Measurements from ENCODE around the gene CMTM4. TPM values are rescaled to one million over a fixed set of nuclear protein-coding genes. Genes with fewer than 3 reads are reported as not detected.

The CMTM4 gene
- total and polyA plus RNA-seq, 2 of the 4 experiments (the other 2 are of a cell fraction) = 9.0 to 14.5 TPM

DNA sequence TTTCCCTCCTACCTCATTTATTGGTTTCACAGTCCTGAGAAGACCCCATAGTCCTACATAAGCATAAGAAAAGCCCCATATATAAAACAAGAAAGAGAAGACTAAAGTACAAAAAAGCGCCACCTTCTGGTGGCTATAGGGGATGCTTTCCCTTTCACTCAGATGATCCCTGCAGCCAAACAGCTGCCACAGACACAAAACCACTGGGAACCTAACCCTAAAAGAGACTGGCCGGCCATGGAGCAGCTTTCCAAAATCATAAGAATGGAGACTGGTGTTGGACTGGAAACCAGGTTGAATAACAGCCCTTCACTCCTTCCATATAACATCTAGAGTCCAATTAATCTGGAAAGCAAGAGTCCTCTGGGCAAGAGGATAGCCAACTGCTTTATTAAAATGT, 43.5 kb upstream of the CMTM4 start:
- Histone ChIP-seq H3K18ac (ENCODE audit: low read depth, low read length) (no peak overlapping the region), H3K14ac (replicated peaks; ENCODE audit: low read depth, low read length) (peak overlapping the region; percentile 17; the same call in 1 of the 2 replicates), H2BK120ac (ENCODE audit: low read depth, low read length) (no peak overlapping the region), H3K9ac (ENCODE audit: low read depth, low read length) (no peak overlapping the region), H3K4ac (ENCODE audit: low read depth, low read length) (peak overlapping the region; percentile 30; the same call in 1 of the 2 replicates), H2AFZ (replicated peaks; ENCODE audit: low read length, poor library complexity) (no peak overlapping the region), H3K4me3 (ENCODE audit: insufficient read depth, low read depth, low read length) (no peak overlapping the region), H2BK15ac (ENCODE audit: low read depth, low read length) (no peak overlapping the region), H3K9me1 (ENCODE audit: insufficient read depth, low read length) (peaks cover 12% of the 10 kb centered on the region), H3K4me2 (ENCODE audit: low read depth, low read length) (no peak overlapping the region), H2AK5ac (ENCODE audit: low read depth, low read length) (no peak overlapping the region), H2BK5ac (ENCODE audit: low read depth, low read length, poor library complexity, severe bottlenecking) (no peak overlapping the region), H3K27me3 (ENCODE audit: control insufficient read depth, insufficient read depth, low read length) (no peaks in the 10 kb centered on the region), H4K5ac (ENCODE audit: low read depth, low read length) (no peak overlapping the region), H3K23ac (ENCODE audit: low read depth, low read length) (0 out of 2 replicates have a peak overlapping the region, but pooled peaks have one; percentile 47), H3K56ac (ENCODE audit: extremely low read depth, insufficient read depth, low read length) (no peak overlapping the region), H2BK20ac (ENCODE audit: low read depth, low read length) (no peak overlapping the region), H4K91ac (ENCODE audit: insufficient read depth, low read depth, low read length) (no peak overlapping the region), H3K9me3 (ENCODE audit: control insufficient read depth, insufficient read depth, low read length) (no peaks in the 10 kb centered on the region), H4K8ac (ENCODE audit: low read depth in 2 of 2, low read length in 2 of 2) (no peak overlapping the region), H3K79me1 (ENCODE audit: low read depth in 1 of 2, low read length in 2 of 2) (peaks cover 47 to 80% of the 10 kb centered on the region in 2 experiments), H3K36me3 (ENCODE audit: control insufficient read depth, insufficient read depth, low read length) (peaks cover 53% of the 10 kb centered on the region), H2AK9ac (replicated peaks; ENCODE audit: low read depth, low read length, poor library complexity) (no peak overlapping the region), H4K20me1 (ENCODE audit: insufficient read depth, low read length) (peaks cover 65% of the 10 kb centered on the region), H3K27ac (ENCODE audit: insufficient read depth, low read length) (no peak overlapping the region), H3K4me1 (ENCODE audit: control insufficient read depth, insufficient read depth, low read length) (peaks cover 14% of the 10 kb centered on the region)
- DNase-seq (peak; percentile 32), ATAC-seq (ENCODE audit: low read depth) (peak; percentile 45)
- WGBS, 2 experiments (ENCODE audit: extremely low coverage in 2 of 2, insufficient read length in 1 of 2) = 67% methylated on average over 1 of the region's 2 CpGs; no CpG with 5 or more reads in 1 of the 2 experiments
- BruUV-seq (replicated peaks) = no TSS peak
- in situ Hi-C loops (cut with MboI; ENCODE audit: low sequenced_read_pairs) = no loop called here
- POLR2A ChIA-PET (ENCODE audit: unreplicated experiment) = no interaction called here
- TF ChIP-seq MXI1 (IDR thresholded peaks at IDR 0.05; ENCODE audit: borderline replicate concordance, low read depth, low read length) (no peak), SMC3 (IDR thresholded peaks at IDR 0.05; ENCODE audit: low read depth, low read length) (peak; percentile 36; the same call in 1 of the 2 replicates), POLR2A (IDR thresholded peaks at IDR 0.05; ENCODE audit: low read depth, low read length) (no peak), CEBPB (IDR thresholded peaks at IDR 0.05; ENCODE audit: low read depth, low read length) (no peak), CHD1 (IDR thresholded peaks at IDR 0.05; ENCODE audit: low read depth, low read length) (no peak)
- TF ChIP-seq, protein P1, sequence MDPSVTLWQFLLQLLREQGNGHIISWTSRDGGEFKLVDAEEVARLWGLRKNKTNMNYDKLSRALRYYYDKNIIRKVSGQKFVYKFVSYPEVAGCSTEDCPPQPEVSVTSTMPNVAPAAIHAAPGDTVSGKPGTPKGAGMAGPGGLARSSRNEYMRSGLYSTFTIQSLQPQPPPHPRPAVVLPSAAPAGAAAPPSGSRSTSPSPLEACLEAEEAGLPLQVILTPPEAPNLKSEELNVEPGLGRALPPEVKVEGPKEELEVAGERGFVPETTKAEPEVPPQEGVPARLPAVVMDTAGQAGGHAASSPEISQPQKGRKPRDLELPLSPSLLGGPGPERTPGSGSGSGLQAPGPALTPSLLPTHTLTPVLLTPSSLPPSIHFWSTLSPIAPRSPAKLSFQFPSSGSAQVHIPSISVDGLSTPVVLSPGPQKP (IDR thresholded peaks at IDR 0.05; ENCODE audit: borderline replicate concordance, low read depth, low read length) = no peak
- TF ChIP-seq, protein P2, sequence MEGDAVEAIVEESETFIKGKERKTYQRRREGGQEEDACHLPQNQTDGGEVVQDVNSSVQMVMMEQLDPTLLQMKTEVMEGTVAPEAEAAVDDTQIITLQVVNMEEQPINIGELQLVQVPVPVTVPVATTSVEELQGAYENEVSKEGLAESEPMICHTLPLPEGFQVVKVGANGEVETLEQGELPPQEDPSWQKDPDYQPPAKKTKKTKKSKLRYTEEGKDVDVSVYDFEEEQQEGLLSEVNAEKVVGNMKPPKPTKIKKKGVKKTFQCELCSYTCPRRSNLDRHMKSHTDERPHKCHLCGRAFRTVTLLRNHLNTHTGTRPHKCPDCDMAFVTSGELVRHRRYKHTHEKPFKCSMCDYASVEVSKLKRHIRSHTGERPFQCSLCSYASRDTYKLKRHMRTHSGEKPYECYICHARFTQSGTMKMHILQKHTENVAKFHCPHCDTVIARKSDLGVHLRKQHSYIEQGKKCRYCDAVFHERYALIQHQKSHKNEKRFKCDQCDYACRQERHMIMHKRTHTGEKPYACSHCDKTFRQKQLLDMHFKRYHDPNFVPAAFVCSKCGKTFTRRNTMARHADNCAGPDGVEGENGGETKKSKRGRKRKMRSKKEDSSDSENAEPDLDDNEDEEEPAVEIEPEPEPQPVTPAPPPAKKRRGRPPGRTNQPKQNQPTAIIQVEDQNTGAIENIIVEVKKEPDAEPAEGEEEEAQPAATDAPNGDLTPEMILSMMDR (conservative IDR thresholded peaks at IDR 0.05; ENCODE audit: low read depth, low read length) = peak; percentile 58
- CTCF ChIA-PET = interaction anchor here (0.6 to 2.6 kb wide), 7 partner anchors 12 to 135 kb away, joined by 3 to 10 read pairs (median 4); partner anchors contain the start of gene DYNC1LI2
- intact Hi-C loops (cut with micrococcal nuclease) = loop anchor here (5.0 to 10.0 kb wide), 2 partner anchors 133 to 335 kb away; no protein-coding TSS in a partner anchor
- dilution Hi-C loops (cut with HindIII; ENCODE audit: low sequenced_read_pairs, unreplicated experiment) = no loop called here

Measured in IMR-90 (cell line).